Esophagus (tissue), 2 donors: ENCODE measurements around the gene MLH3. TPM values are rescaled to one million over a fixed set of nuclear protein-coding genes. Genes with fewer than 3 reads are reported as not detected.
"Not testable (repeated sequence)": the region's sequence is repeated elsewhere in the genome, so short reads cannot be mapped to it uniquely, and the experiment has no call there.

ENCODE experiments used
- H3K27ac ChIP-seq, 2 donors: one replicate each; pipeline ENCODE4 v1.5.1; 2013; ENCODE audit warnings: low read depth in 2 of 2, mild to moderate bottlenecking in 2 of 2, inconsistent platforms in 1 of 2, low read length in 1 of 2, moderate library complexity in 1 of 2
- H3K27me3 ChIP-seq, 2 donors: one replicate each; pipeline ENCODE4 v1.6.1; 2013; ENCODE audit warnings: low read length in 2 of 2, control low read depth in 1 of 2, mild to moderate bottlenecking in 1 of 2; ENCODE audit not compliant: insufficient read depth in 2 of 2, control insufficient read depth in 1 of 2
- H3K36me3 ChIP-seq, 2 donors: one replicate each; pipeline ENCODE4 v1.6.1; 2013; ENCODE audit warnings: low read length in 1 of 2; ENCODE audit not compliant: control insufficient read depth in 2 of 2, insufficient read depth in 2 of 2
- H3K4me1 ChIP-seq, 2 donors: one replicate each; pipeline ENCODE4 v1.6.1; 2013; ENCODE audit warnings: low read length in 1 of 2; ENCODE audit not compliant: control insufficient read depth in 2 of 2, insufficient read depth in 2 of 2
- H3K4me3 ChIP-seq, 2 donors: one replicate each; pipeline ENCODE4 v1.5.1; 2013; ENCODE audit warnings: low read length in 2 of 2, mild to moderate bottlenecking in 2 of 2, low read depth in 1 of 2, moderate library complexity in 1 of 2
- H3K9me3 ChIP-seq, 2 donors: one replicate each; pipeline ENCODE4 v1.6.1; 2013; ENCODE audit warnings: mild to moderate bottlenecking in 2 of 2, low read depth in 1 of 2, low read length in 1 of 2, moderate library complexity in 1 of 2; ENCODE audit not compliant: control insufficient read depth in 2 of 2, insufficient read depth in 1 of 2
- WGBS, 2 donors: extraction: QIAGEN DNeasy Blood & Tissue Kit; methylation state at CpG; one replicate each; pipeline ENCODE4 v1.1.7; 2013; 5-methylcytosine and 5-hydroxymethylcytosine counted together
- polyA plus RNA-seq, 2 donors: library from polyadenylated mRNA; stranded (reverse); fragments of 200-250 nt; gene quantifications; one replicate each; pipeline ENCODE4 v1.2.3, GENCODE V29; 2013
- donor health status: healthy with polysubstance abuse.
- donor health status: Bipolar disorder and iron deficiency.

MLH3 gene
- polyA plus RNA-seq, 2 donors = 8.0 to 9.0 TPM

DNA sequence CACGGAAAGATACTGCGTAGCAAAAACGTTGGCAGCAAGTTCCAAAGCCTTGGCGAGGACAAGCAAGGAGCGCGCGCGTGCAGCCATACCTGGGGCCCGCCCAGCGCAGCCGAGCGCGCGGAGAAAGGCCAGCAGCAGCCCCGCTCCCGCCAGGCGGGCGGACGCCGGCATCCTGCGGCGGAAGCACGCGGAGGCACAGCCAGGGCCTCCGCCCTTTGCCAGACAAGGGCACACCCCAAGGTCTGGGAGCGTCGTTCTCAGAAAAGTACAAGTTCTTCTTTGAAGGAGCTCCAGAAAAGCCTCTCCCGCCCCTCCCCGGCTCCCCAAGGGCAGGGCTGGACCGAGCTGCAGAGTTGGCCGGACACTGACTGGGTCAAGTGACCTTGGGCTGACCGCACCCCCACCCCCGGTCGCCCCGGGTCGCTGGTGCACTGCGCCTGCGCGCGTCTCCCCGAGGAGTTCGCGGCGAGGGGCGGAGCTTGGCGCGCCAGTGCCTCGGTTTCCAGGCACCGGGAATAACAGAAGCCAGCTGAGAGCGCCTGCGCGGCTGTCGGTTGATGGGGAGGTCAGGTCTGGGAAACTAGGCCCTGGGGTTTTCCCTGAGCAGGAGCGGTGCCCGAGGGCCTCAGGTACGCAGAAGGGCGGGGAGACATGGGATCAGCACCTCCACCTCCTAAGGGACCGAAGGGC, 18.0 kb upstream of the MLH3 start, which contains the start of gene ZC2HC1C:
Gene ZC2HC1C (plus strand): TSS at position 521 of the 690 bp plus-strand sequence. CDS start 933 bp downstream, outside the sequence.
- H3K27ac ChIP-seq = peak within 1 kb of the TSS; percentile 86 to 93
- H3K4me1 ChIP-seq = peaks cover 0 to 12% of the 10 kb centered on the region in 2 donors
- H3K27me3 ChIP-seq = no peaks in the 10 kb centered on the region
- H3K36me3 ChIP-seq = no peaks in the 10 kb centered on the region
- H3K9me3 ChIP-seq = no peaks in the 10 kb centered on the region
- H3K4me3 ChIP-seq = peak within 1 kb of the TSS; percentile 47 to 51
- 1% methylated on average over 57 to 58 of the region's 58 CpGs for WGBS, 2 donors

DNA sequence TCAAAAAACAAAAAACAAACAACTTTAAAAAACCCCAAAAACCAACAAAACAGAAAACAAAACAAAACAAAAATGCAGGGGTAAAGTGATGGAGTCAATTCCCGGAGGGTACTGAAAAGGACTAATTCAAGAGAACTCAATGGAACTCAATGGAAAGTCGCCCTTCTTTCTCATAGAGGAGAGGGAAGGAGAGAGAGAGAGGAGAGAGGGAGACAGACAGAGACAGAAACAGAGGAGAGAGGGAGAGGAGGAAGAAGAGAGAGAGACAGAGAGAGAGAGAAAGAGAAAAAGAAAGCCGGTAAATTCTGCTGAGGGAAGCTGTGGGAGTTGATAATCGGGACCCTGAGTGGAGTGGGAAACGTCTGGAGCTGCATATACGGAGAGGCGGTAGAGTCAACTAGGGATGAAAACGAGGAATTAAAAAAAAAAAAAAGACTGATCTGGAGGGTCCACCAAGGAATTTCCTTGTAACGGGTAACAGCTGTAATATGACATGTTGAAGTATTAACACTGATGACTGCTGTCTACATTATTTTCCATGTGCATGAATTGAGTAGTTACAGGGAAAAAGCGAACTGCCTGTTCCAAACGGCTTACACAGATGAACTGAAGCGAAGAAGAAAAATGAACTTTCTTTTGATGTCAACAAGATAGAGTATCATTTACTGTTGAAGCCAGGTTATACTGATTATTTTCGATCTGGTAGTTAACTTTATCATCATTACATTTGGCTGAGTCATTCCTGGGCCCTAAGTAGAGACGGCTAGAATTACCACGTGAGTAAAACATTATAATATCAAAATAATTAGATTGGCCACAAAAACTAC, 17.2 kb upstream of the MLH3 start:
- peak overlapping the region; percentile 86 to 93 for H3K27ac ChIP-seq
- peak overlapping the region; percentile 47 to 51 for H3K4me3 ChIP-seq
- H3K4me1 ChIP-seq = peaks cover 0 to 12% of the 10 kb centered on the region in 2 donors
- H3K36me3 ChIP-seq = no peaks in the 10 kb centered on the region
- no peaks in the 10 kb centered on the region for H3K9me3 ChIP-seq
- no peaks in the 10 kb centered on the region for H3K27me3 ChIP-seq
- 12 to 17% methylated on average over 15 of the region's 15 CpGs for WGBS, 2 donors

DNA sequence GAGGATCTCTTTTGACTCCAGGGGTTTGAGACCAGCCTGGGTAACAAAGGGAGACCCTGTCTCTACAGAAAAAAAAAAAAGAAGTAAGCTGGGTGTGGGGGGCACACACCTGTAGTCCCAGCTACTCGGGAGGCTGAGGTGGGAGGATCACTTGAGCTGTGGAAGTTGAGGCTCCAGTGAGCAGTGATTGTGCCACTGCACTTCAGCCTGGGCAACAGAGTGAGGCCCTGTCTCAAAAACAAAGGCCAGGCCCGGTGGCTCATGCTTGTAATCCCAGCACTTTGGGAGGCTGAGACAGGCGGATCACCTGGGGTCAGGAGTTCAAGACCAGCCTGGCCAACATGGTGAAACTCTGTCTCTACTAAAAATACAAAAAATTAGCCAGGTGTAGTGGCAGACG, 16.5 kb upstream of the MLH3 start:
- H3K9me3 ChIP-seq, H3K36me3 ChIP-seq, H3K4me3 ChIP-seq, H3K27me3 ChIP-seq: not testable (repeated sequence)
- Histone ChIP-seq H3K27ac (peak overlapping the region; percentile 54 to 93), H3K4me1 (peaks cover 0 to 12% of the 10 kb centered on the region in 2 donors)
- WGBS, 2 donors = 77 to 79% methylated on average over 4 of the region's 4 CpGs

DNA sequence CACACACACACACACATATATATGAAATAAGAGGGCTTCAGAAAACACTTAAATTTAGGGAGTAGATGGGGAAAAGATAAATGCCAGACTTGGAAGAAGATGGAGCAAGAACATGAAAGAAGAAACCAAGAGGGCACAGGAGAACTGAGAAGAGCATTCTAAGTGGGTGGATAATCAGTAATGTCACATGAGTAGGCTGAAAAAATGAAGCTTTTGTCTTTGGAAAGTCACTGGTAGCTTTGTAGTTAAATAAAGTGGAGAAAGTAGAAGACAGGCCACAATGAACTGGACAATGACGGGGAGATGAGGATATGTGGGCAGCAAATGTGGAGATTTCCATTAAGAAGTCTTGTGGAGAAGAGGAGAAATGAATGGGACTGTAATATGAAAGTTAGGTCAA, 15.9 kb upstream of the MLH3 start:
- Histone ChIP-seq H3K4me1 (peaks cover 0 to 12% of the 10 kb centered on the region in 2 donors), H3K36me3 (no peaks in the 10 kb centered on the region), H3K9me3 (no peaks in the 10 kb centered on the region), H3K4me3 (no peak overlapping the region), H3K27ac (no peak overlapping the region), H3K27me3 (no peaks in the 10 kb centered on the region)
- WGBS, 2 donors = 95 to 97% methylated on average over 1 of the region's 1 CpG

DNA sequence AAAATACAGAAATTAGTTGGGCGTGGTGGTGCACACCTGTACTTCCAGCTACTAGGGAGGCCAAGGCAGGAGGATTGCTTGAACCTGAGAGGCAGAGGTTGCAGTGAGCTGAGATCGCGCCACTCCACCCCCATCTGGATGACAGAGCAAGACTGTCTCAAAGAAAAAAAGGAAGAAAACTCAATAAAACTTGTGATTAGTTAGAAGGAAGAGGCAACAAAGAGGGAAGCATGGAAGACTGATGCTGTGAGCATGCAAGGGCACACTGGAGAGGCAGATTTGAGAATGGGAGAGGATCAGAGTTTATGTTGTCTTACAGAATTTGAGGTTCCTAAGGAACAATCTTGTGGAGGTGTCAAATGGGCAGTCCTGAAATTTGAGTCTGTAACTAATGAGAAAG, 15.4 kb upstream of the MLH3 start:
- H3K4me1 ChIP-seq = peaks cover 0 to 12% of the 10 kb centered on the region in 2 donors
- no peaks in the 10 kb centered on the region for H3K9me3 ChIP-seq
- H3K4me3 ChIP-seq = no peak overlapping the region
- H3K27me3 ChIP-seq = no peaks in the 10 kb centered on the region
- WGBS, 2 donors = 96 to 97% methylated on average over 3 of the region's 3 CpGs
- H3K27ac ChIP-seq = no peak overlapping the region
- no peaks in the 10 kb centered on the region for H3K36me3 ChIP-seq

DNA sequence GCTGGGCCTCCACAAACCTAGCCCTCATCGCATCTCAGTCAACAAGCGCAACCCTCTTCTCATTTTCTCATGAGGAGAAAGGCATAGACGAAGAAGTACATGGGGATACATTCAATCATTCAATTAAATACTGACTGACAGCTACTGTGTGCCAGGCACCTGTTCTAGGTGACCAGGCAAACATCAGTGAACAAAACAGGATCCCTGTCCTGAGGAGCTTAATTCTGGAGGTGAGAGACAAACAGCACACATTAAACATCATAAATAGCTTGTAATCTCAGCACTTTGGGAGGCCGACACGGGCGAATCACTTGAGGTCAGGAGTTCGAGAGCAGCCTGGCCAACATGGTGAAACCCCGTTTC, 12.9 kb upstream of the MLH3 start:
- peak overlapping the region; percentile 76 to 79 for H3K4me3 ChIP-seq

DNA sequence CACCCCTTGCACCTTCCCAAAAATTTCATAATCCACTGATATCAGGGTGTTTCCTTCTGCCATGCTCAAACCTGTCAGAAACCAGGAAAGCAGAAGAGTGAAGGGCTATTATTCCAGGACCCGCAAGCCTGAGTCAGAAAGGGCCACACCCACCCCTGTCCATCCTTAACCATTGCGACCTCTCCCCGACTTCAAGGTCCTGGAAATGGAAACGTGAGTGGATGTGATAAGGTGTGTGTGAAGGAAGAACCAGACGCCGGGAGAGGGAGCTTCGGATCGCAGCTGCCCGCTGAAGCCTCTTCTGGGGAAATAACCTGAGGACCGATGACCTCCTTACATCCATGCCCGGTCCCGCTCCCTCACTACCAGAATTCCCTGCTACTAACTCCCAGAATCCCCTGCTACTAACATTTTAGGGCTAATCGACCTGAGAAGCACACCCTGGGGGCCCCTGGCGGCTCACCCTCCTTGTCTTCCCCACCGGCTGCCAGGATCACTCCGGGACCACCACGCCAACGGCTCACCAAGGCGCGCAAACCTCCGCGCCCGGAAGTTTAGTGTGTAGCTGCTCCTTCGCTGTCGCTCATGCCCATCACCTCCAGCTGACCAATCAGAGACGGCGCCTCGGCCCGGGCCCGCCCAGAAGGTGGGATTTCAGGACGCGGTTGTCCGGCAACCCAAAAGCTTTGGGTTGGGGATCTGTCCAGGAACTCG, 12.4 kb upstream of the MLH3 start, which contains the start of gene ACYP1:
Gene ACYP1 (minus strand): TSS at position 534 of the 714 bp plus-strand sequence. CDS start 471 bp downstream, at position 63.
- H3K36me3 ChIP-seq = no peaks in the 10 kb centered on the region
- WGBS, 2 donors = 0% methylated on average over 34 of the region's 34 CpGs
- peak within 1 kb of the TSS; percentile 76 to 79 for H3K4me3 ChIP-seq
- peak within 1 kb of the TSS; percentile 69 to 85 for H3K27ac ChIP-seq
- no peaks in the 10 kb centered on the region for H3K9me3 ChIP-seq
- no peaks in the 10 kb centered on the region for H3K4me1 ChIP-seq
- no peaks in the 10 kb centered on the region for H3K27me3 ChIP-seq

More for the DNA sequence above, 12.9 kb upstream of the MLH3 start:
- no peaks in the 10 kb centered on the region for H3K9me3 ChIP-seq
- H3K27me3 ChIP-seq = no peaks in the 10 kb centered on the region
- no peak overlapping the region for H3K27ac ChIP-seq
- WGBS, 2 donors = 56% methylated on average over 8 of the region's 8 CpGs
- no peaks in the 10 kb centered on the region for H3K4me1 ChIP-seq
- no peaks in the 10 kb centered on the region for H3K36me3 ChIP-seq

DNA sequence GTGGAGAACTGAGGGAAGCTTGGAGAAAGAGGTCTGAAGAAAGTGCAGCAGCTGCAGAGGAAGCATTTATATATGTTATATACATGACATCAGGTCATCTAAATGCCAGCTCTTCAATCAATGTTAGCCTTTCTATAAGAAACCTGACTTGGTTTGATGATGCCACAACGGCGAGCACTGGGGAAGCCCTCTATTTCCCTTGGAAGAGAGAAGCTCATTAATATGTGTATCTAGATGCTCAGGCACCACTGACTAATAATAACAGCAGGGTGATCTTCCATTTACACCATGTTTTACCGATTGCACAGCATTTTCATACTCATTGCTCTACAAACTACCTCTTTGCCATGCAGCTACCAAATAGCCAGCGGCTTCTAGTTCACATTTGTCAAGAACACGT, 11.7 kb upstream of the MLH3 start:
- H3K27me3 ChIP-seq = no peaks in the 10 kb centered on the region
- no peaks in the 10 kb centered on the region for H3K9me3 ChIP-seq
- peak overlapping the region; percentile 76 to 79 for H3K4me3 ChIP-seq
- H3K4me1 ChIP-seq = no peaks in the 10 kb centered on the region
- WGBS, 2 donors = 9 to 11% methylated on average over 5 of the region's 5 CpGs
- H3K27ac ChIP-seq = peak overlapping the region; percentile 69 to 85
- H3K36me3 ChIP-seq = no peaks in the 10 kb centered on the region

DNA sequence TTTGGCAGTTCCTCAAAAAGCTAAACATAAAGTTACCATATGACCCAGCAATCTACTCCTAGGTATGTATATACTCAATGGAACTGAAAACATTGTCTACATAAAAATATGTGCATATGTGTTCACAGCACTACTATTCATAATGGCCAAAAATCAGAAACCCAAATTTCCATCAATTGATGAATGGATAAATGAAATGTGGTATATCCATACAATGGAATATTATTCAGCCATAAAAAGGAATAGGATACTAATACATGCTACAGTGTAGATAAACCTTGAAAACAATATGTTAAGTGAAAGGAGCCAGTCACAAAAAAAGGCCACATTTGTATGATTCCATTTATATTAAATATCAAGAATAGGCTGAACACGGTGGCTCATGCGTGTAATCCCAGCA, 9.2 kb upstream of the MLH3 start:
- Histone ChIP-seq H3K27me3 (no peaks in the 10 kb centered on the region), H3K4me1 (no peaks in the 10 kb centered on the region), H3K27ac (no peak overlapping the region), H3K36me3 (no peaks in the 10 kb centered on the region), H3K9me3 (no peaks in the 10 kb centered on the region), H3K4me3 (no peak overlapping the region)
- WGBS, 2 donors = 50 to 73% methylated on average over 2 of the region's 2 CpGs
